HepG2 (cell line): ENCODE results near the gene OMA1. TPM values are rescaled to one million over a fixed set of nuclear protein-coding genes. Genes with fewer than 3 reads are reported as not detected.

ENCODE experiments used
- ARID4A ChIP-seq: sonication (generic); formaldehyde crosslinking; IDR thresholded peaks from 2 replicates; pipeline ENCODE4 v1.5.0; 2020; ENCODE audit warnings: mild to moderate bottlenecking, missing genetic modification reagents, borderline replicate concordance
- HMGA1 ChIP-seq: sonication (generic); formaldehyde crosslinking; conservative IDR thresholded peaks from 2 replicates; pipeline ENCODE4 v1.4.0; 2020; ENCODE audit warnings: missing genetic modification reagents
- HNF1B ChIP-seq: sonication (generic); formaldehyde crosslinking; IDR thresholded peaks from 2 replicates; pipeline ENCODE4 v1.5.1; 2020; ENCODE audit warnings: mild to moderate bottlenecking, moderate library complexity, missing genetic modification reagents
- ISL2 ChIP-seq: sonication (generic); formaldehyde crosslinking; IDR thresholded peaks from 2 replicates; pipeline ENCODE4 v1.5.0; 2020; ENCODE audit warnings: missing genetic modification reagents
- KLF12 ChIP-seq: sonication (generic); formaldehyde crosslinking; IDR thresholded peaks from 2 replicates; pipeline ENCODE4 v1.4.0; 2020; ENCODE audit warnings: missing genetic modification reagents, borderline replicate concordance
- NFKB2 ChIP-seq: sonication (generic); formaldehyde crosslinking; IDR thresholded peaks from 2 replicates; pipeline ENCODE4 v1.4.0; 2020; ENCODE audit warnings: missing genetic modification reagents, borderline replicate concordance
- NR2F1 ChIP-seq, 2 experiments: fragments of 450-650 bp in 1 of 2; formaldehyde crosslinking in 1 of 2; IDR thresholded peaks; 2 replicates each; pipeline versions ENCODE4 v1.5.0 to v1.6.1; 2016 to 2020; ENCODE audit warnings: mild to moderate bottlenecking in 1 of 2, missing compliant biosample characterization in 1 of 2, missing genetic modification reagents in 1 of 2, moderate library complexity in 1 of 2
- PATZ1 ChIP-seq: sonication (generic); formaldehyde crosslinking; IDR thresholded peaks from 2 replicates; pipeline ENCODE4 v1.4.0; 2020; ENCODE audit warnings: missing genetic modification reagents
- POLR2G ChIP-seq: fragments of 200-400 bp; formaldehyde crosslinking; IDR thresholded peaks from 2 replicates; pipeline ENCODE4 v1.6.1; 2018; ENCODE audit warnings: mild to moderate bottlenecking, low read depth, low read length, moderate library complexity
- RAD21 ChIP-seq: fragments of 450-650 bp; formaldehyde crosslinking; IDR thresholded peaks from 2 replicates; pipeline ENCODE4 v1.5.0; 2020; ENCODE audit warnings: mild to moderate bottlenecking
- RCOR2 ChIP-seq: IDR thresholded peaks from 2 replicates; pipeline ENCODE4 v1.6.1; 2016; ENCODE audit warnings: missing biosample characterization, missing genetic modification reagents
- STAT5B ChIP-seq: sonication (generic); formaldehyde crosslinking; IDR thresholded peaks from 2 replicates; pipeline ENCODE4 v1.4.0; 2020; ENCODE audit warnings: missing genetic modification reagents
- TAF1 ChIP-seq: sonication (generic); formaldehyde crosslinking; IDR thresholded peaks from 2 replicates; pipeline ENCODE4 v1.4.0; 2020; ENCODE audit warnings: missing genetic modification reagents
- ZBTB7B ChIP-seq: sonication (generic); formaldehyde crosslinking; IDR thresholded peaks from 2 replicates; pipeline ENCODE4 v1.4.0; 2020; ENCODE audit warnings: missing genetic modification reagents
- ZMYM3 ChIP-seq: sonication (generic); formaldehyde crosslinking; IDR thresholded peaks from 2 replicates; pipeline ENCODE4 v1.5.1; 2020; ENCODE audit warnings: mild to moderate bottlenecking, missing genetic modification reagents
- ZNF512 ChIP-seq: sonication (generic); formaldehyde crosslinking; IDR thresholded peaks from 2 replicates; pipeline ENCODE4 v1.4.0; 2020; ENCODE audit warnings: mild to moderate bottlenecking, missing genetic modification reagents
- ZNF564 ChIP-seq: sonication (generic); formaldehyde crosslinking; IDR thresholded peaks from 2 replicates; pipeline ENCODE4 v1.8.1; 2023; ENCODE audit warnings: mild to moderate bottlenecking, missing genetic modification reagents
- polyA plus RNA-seq, 8 experiments: library from polyadenylated mRNA; depleted of rRNA in 3 of 8; stranded (reverse) in 7 of 8; unstranded in 1 of 8; fragments of >200 nt; fragmentation: Illumina TruSeq in 4 of 8; extraction: Trizol in 4 of 8; gene quantifications; 2 replicates each; pipeline versions ENCODE4 v1.2.1 to v1.2.3, GENCODE V29; 2011 to 2016; ENCODE audit warnings: low read depth in 4 of 8, missing spikeins in 1 of 8, mixed read lengths in 1 of 8; ENCODE audit not compliant: insufficient read depth in 1 of 8
- total RNA-seq, 5 experiments: library from RNA; depleted of rRNA; stranded (reverse); fragments of >200 nt; fragmentation: Illumina TruSeq; extraction: Trizol; gene quantifications; 2 replicates each; pipeline ENCODE4 v1.2.3, GENCODE V29; 2016; ENCODE audit warnings: low read depth in 1 of 5
- TF ChIP-seq, protein P1 (sequence below): sonication (generic); formaldehyde crosslinking; IDR thresholded peaks from 2 replicates; pipeline ENCODE4 v1.4.0; 2020; ENCODE audit warnings: mild to moderate bottlenecking, missing genetic modification reagents

Gene OMA1
- total and polyA plus RNA-seq, 2 of the 13 experiments (the other 11 are each of a cell fraction or from before 2014, with no cell fraction given), result 7.0 to 26.9 TPM

DNA sequence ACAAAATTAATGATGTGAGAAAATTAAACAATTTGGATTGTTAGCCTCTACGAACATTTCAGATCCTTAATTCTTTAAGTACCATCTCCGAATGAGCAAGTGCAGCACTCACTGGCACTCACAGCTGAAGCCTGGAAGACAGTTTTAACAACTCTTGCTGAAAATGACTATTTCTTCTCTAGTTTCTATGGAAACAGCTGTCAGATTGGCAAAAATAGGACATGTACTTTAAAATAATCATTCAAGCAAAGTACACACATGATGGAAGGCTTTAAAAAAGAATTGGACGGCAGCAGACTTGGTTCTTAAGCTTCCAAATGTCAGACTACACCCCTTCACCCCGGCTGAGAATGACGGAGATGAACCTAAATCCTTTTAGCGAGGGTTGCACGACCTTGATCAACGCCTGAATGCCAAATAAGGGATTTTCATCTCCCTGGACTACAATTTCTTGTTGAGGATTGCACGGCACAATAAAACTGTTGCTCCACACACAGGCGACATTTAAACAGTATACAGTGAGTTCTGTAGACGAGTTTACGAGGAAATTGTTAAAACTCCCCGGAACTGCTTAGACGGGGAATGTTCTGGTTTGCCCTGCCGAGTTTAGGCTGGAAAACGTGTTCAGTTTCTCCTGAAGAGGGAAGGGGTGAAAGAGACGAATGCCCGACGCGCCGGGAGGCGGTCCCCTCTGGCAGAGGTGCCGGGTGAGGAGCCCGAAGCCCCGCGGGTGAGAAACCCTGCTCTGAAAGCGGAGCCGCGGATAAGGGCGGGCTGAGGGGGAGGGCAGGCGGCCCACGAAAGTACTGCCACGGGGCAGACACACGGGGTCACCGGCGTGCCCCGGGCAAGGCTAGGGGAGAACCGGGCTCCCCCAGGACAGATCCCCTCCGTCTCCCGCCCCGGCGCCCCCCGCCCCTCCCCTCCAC, 671 bp downstream of the OMA1 start (continued):
- TF ChIP-seq ARID4A (peak; percentile 34; the same call in 1 of the 2 replicates), ZNF512 (CRISPR knock-in tag) (no peak), KLF12 (CRISPR knock-in tag) (0 out of 2 replicates have a peak, but pooled peaks have one; percentile 14), ZBTB7B (CRISPR knock-in tag) (0 out of 2 replicates have a peak, but pooled peaks have one; percentile 15), ZNF564 (CRISPR knock-in tag) (no peak), ISL2 (CRISPR knock-in tag) (peak; percentile 8; the same call in 1 of the 2 replicates), PATZ1 (CRISPR knock-in tag) (peak; percentile 60), STAT5B (CRISPR knock-in tag) (no peak), HMGA1 (CRISPR knock-in tag) (no peak), POLR2G (peak; percentile 57), RAD21 (CRISPR knock-in tag) (peak; percentile 40; the same call in 1 of the 2 replicates), TAF1 (CRISPR knock-in tag) (peak; percentile 62; the same call in 1 of the 2 replicates), NFKB2 (CRISPR knock-in tag) (no peak; the same call in 1 of the 2 replicates), HNF1B (0 out of 2 replicates have a peak, but pooled peaks have one; percentile 33), ZMYM3 (CRISPR knock-in tag) (no peak), RCOR2 (CRISPR knock-in tag) (no peak), NR2F1 (CRISPR knock-in tag; IDR thresholded peaks at IDR 0.05) (peak in 1 of 2 experiments; percentile 30; a peak in 1 of 4 replicates)
- TF ChIP-seq, protein P1, sequence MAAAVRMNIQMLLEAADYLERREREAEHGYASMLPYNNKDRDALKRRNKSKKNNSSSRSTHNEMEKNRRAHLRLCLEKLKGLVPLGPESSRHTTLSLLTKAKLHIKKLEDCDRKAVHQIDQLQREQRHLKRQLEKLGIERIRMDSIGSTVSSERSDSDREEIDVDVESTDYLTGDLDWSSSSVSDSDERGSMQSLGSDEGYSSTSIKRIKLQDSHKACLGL (CRISPR knock-in tag), result peak; percentile 31; the same call in 1 of the 2 replicates
